Activated CD4-positive, CD25-positive, alpha-beta regulatory T cell treated with anti-CD3 and anti-CD28 coated beads, Interleukin-2, amount 50 U/mL, for 72 hours (primary cell): ENCODE data around the gene DCUN1D3.

Experiments used
- DNase-seq: peaks from one replicate; pipeline ENCODE4 v3.0.0; 2021

The DCUN1D3 gene

DNA sequence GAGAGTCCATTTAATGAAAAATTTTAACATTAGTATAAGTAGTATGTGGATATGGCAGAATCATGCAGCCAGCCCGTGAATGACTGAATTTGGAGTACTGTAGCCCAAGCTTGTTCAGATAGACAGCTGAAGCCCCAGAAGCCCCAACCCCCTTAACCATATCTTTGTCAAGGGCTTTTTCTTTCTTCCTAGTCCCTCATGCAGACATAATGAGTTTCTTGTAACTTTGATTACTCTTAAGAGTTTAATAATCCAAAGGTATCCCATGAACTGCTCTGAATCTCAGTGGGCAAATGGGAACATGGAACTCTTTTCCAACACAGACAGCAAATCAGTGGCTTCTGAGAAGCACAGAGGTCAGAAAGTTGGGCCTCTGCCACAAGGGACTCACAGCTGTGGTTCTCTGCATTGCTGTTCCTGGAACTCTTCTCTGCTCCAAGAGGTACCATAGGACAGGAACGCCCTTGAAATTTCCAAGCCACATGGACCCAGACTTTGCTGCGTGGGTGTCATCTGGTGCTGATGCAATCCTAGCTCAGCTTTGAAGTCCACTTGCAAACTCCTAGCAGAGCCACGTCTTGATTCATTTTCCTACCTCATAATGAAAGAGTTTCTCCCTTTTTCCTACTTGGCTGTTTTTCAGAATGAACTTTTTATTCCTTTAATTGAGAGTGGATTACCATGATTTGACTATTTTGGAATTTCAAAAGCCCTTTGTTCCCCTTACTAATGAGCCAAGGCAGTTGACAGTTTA, 18.5 kb upstream of the DCUN1D3 start:
- no peak for DNase-seq

DNA sequence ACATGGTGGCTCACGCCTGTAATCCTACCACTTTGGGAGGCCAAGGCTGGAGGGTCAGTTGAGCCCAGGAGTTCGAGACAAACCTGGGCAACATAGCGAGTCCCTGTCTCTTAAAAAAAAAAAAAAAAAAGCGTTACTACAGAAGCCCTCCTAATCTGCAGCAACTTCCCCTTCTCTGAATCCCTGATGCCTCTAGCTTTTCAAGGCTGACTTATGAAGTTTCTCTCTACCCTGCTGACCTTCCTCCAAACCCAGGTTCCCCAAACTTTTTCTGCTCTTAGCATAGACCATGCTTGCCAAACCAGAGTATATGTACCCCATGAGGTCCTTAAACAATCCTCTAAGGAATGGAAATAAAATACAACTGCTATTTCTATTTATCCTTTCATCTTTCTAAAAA, 16.8 kb upstream of the DCUN1D3 start:
- no peak for DNase-seq

DNA sequence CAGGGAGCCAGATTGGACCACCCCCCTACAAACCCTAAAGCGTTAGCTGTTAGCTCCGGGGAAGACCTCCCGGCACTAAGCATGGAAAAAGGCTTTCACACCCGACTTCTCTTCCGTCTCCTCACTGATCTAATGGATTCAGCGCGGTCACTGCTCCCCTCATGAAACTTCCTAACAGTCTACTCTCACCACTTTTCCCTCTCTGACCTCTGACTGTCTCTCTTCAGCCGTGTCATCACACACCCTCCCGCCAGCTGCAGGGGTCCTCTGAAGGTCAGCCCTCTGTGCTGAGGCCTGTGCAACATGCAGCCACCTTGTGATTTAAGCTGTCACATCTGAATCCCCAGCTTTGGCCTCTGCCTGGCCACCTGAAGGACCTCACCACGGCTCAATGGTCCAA, 16.1 kb upstream of the DCUN1D3 start:
- DNase-seq, result no peak

- no peak for DNase-seq
Observed at GRCh38 chr16:20911361-20911760, 11.2 kb upstream of the DCUN1D3 start.

DNA sequence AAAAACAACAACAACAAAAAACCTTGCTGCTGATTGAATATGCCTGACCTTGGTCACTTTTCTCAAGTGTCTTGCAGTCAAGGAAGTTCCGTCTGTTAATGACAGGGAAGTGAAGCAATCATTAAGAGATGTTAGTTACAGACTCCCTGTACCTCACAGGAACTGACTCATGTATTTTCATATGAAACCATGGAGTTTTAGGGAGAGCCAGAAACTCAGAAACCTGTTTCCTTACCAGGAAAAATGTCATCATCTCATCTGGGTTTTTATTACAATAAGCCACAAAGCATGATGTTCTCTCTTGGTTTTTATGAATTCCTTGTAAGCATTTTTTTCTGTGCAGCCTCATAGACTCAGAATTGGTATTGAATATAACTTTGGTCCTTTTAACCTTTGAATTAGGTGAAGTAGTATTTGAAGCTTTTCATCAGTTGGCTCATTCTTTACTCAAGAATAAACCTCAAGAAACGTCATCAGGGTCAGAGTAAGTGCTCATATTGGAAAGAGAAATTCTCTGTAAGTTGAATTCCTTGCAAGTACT, 10.7 kb upstream of the DCUN1D3 start:
- DNase-seq, result no peak

DNA sequence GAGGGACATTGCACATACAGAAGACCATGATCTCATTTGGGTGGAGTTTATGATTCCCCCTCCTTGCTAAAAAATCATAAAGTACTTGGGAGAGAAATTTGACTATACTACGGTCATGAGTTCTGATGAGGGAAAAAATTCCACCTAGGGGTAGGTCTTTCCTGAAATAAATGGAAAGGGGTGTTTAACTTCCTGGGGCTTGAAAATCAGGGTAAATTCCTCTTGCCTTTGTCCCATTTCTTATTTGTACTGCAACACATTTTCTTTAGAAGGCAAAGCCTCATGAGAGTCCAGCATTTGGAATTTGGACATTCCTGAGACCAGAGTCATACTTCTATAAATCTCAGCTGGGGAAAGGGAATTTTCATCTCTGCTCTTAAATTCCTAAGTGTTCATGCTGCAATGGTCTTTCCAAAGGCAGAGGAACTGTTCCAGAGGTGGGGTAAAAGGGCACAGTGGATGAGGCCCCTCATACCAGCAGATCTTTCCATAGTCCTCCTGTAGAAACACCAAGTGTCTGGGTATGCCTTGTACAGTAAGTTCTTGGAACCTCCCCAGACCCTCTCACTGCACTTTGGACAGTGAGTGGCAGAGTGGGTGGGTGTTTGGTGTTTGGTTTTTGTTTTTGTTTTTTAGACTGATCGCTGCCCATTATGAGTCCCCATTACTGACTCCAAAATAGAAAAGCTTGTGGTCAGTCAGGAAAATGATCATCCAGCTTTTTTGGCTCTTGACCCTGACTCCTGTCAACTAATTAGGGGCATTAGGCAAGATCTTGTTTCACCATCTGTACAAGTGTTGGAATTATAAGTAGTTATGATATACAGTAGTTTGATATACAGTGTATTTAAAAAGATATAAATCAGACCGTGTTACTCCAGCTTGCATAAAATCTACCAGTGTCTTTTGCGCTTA, 6.4 kb upstream of the DCUN1D3 start:
- DNase-seq, result no peak

DNA sequence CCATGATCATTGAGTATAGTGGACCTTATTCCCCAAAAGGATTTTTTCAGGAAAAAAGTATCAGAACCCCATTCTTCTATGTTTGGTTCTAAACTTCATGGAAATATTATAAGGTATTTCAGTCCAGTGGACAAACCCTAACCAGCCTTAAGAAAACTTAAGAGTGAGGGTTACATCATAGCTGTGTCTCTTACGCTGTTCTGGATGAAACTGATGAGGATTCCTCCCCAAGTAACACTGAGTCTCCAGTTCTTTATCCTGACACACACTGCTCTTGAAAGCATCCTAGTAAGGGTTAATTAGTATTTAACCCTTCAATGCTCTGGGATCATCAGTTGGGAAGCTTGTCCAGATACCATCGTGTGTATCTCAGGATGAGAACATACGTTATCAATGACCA, 5.4 kb upstream of the DCUN1D3 start:
- no peak for DNase-seq

DNA sequence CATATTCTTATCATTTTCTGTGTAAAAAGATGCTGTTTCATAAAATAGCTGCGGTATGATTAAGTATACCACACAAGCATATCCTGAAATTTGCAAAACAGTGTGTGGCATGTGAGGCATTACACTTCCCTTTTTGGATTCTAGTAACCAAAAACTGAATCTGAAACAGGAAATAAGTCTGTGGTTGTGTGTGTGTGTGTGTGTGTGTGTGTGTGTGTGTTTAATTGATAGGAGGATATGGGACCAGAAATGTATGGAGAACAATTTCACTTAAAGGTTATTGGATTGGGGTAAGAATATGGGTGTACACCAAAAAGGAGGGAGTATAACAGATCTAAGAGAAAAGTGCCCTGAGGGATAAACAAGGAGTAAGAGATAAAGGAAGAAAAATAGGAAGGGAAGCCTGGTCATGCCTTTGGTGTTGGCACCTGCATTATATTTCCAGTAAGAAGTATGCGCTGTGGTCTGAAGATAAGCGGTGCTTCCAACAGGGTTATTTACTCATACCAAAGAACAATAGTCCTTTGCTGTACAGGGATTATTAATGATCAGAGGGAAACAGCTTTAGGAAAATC, 4.4 kb upstream of the DCUN1D3 start:
- no peak for DNase-seq

DNA sequence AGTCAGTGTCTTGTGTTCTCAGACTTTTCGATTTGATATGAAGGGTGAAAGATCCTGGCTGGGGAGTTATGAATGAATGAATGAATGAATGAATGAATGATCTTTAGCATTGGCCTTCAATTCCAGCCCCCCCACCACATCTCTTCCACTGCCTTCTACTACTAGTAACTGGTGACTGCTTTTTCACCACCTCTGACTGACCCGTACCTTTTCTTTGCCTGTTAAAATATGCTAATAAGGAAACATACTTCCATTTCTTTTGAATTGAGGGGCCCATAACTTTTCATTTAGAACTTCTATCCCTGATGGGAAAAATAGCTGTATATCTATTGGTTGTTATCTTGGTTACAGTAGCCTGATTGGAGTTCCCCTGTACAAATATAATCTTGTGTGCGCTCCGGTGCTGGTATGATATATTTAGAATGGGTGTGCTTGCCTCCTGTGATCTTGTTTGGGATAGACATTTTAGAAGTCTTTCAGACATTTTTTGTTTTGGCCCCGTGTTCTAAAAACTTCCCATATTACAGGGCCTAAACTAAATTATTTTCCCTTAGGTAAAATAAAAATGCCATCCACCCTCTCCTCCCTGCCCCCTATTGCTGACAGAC, 3.8 kb upstream of the DCUN1D3 start:
- DNase-seq, result no peak

- no peak for DNase-seq
Observed at GRCh38 chr16:20903116-20903898, 3.1 kb upstream of the DCUN1D3 start.

DNA sequence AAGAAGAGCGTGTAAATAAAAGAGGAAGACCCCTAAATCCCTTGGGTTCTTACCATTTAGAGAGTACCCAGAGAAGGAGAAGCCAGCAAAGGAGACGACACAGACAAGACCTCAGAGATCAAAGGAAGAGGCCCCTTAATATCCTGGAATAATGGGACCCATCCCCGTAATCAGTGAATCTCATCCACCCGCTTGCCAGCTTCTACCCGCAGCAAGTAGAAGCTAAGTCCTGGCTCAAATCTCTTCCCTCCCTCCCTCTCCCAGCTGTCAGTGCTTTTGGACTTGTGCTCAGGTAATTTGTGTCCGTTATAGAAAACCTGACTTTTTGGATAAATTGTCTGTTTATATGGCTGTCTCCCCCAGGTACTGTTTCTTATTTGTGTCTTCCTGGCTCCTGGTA, 2.3 kb upstream of the DCUN1D3 start:
- DNase-seq, result no peak

- peak; percentile 42 for DNase-seq
Observed at GRCh38 chr16:20901436-20902112, 1.4 kb upstream of the DCUN1D3 start.

GRCh38 chr16:20901068-20901435, 894 bp upstream of the DCUN1D3 start:
- DNase-seq, result no peak

GRCh38 chr16:20899477-20900298, 470 bp downstream of the DCUN1D3 start:
- no peak for DNase-seq

DNA sequence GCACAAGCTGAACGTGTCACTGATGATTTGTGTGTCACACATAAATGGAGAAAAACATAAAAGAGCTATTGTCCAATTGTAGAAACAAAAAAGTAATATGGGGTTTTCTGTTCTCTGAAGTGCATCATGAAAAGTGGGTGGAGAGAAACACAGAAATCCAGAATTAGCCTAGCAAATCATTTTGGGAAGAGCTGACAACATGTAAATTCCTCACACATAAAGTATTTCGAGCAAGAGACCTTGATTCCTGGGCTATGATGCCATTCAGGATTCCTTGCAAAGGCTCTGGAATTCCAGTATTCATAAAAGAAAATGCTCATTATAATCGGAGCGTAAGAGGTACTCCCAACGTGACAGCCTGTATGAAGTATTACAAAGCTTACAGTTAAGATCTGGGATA, 1.1 kb downstream of the DCUN1D3 start:
- no peak for DNase-seq

DNA sequence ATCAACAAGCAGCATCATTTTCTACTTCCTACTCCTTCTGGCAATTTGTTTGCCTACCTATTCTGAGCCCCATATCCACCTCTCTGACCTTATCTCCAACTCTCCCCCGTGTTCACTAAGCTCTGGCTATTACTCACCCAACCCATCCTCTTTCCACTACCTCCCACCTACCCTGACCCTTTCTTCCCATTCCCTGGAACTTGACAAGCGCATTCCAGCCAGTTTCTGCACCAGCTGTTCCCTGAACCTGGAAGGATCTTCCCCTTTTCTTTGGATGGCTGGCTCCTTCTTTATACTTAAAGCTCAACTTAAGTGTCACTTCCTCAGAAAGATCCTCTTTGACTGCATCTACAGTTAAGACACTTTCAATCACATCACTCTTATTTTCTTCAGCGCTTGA, 2.2 kb downstream of the DCUN1D3 start:
- DNase-seq, result no peak

GRCh38 chr16:20897253-20897897, 2.8 kb downstream of the DCUN1D3 start:
- DNase-seq, result no peak

DNA sequence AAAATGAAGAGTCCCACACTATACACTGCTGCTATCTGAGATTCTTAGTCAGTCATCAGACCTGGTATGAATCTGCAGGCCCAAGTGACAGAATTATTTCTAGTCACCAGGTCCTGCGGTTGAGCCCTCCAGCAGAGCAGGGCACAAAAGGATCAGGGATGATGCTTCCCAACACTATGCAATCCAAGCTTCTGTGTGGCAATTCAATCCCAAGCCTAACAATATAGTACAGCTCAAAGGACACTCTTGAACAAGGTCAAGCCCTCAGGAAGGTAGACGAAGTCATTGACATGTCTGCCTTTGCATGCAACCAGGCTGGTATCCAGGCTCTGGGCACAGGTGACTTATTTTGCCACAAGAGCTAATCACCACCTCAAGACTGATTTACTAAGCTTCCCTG, 5.8 kb downstream of the DCUN1D3 start:
- no peak for DNase-seq

DNA sequence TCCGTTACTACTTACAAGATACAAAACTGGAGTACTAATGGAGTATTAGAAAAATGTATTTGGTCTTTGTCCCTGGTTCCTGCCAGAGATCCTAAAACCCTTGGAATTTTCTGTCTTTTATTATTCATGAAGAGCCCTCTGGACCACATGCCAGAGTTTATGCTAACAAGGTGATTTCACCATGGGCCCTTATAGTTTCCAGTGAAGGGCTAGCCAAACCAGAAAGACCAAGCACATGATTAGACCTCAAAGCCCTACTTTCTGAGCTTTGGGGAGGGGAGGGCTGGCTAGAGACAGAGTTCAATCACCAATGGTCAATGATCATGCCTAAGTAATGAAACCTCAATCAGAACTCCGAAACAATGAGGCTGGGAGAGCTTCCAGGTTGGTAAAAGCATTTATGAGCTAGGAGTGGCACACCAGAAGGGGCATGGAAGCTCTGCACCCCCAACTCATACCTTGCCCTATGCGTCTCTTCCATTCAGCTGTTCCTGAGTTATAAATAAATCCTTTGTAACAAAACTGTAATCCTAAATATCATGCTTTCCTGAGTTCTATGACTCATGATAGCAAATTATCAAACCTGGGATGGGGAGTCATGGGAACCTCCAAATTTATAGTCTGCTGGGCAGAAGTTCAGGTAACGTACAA, 10.4 kb downstream of the DCUN1D3 start:
- no peak for DNase-seq

DNA sequence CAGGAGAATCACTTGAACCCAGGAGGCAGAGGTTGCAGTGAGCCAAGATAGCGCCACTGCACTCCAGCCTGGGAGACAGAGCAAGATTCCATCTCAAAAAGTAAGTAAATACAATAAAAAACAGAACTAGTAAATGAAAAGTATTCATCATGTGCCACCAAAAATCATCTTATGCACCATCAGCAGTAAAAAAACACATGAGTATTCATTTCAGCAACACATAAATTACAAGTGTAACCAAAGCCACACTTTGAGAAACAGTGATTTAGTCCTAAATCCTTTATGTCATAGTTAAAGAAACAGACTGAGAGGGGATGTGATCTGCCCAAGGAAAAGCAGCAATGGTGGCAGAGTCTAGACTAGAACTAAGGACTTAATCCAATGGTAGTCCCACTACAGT, 13.0 kb downstream of the DCUN1D3 start:
- no peak for DNase-seq
